GM12864 (cell line): ENCODE data around the gene GTSE1.
A peak's percentile ranks its signal among the peaks of the same experiment; 100 is the strongest.

Source experiments
- DNase-seq: peaks from one replicate; pipeline ENCODE4 v3.0.0-alpha.2; 2011; ENCODE audit warnings: low read depth
- H3K4me3 ChIP-seq: 2 replicates; pipeline ENCODE4 v1.5.1; 2011; ENCODE audit warnings: mild to moderate bottlenecking, low read depth, low read length, control low read depth
- TF ChIP-seq, protein P1 (sequence below): IDR thresholded peaks from 2 replicates; pipeline ENCODE4 v1.5.1; 2011; ENCODE audit warnings: low read depth, mild to moderate bottlenecking, moderate library complexity, low read length, control low read depth, inconsistent platforms; ENCODE audit errors: missing control alignments

GTSE1 gene

DNA sequence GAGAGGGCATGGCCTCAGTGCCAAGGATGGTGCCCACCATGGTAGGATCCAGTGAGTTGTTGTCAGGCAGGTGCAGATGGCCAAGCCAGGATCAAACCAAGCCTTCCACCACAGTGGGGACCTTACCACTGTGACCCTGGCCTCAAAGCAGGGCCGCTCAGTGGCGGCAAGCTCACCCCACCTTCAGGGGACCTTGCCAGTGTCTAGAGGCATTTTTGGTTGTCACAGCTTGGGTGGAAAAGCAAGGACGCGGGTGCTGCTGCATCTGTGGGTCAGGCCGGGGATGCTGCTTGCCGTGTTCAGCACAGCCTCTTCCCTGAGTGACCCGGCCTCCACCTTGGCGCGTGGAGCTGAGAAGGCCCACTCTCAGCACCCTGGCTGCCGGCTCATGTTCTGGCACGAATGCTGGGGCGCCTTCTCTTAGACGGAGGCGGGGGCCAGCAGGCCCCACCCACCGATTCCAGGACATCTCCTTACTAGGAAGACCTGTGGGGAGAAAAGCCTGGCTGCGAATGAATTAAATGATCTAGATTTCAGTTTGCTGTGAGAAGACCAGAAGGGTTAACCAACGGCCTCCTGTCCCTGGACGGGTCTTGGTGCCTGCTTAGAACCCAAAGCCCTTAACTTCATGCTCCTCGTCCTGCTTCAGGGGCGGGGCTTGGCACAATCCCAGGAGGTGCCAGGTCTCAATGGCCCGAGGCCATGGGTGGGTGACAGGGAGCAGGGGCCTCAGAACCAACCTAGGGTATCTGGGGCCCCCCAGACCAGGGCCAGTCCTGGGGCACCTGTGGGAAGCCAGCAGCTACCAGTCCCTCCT, 57.7 kb downstream of the GTSE1 start:
- DNase-seq, result no peak
- no peak overlapping the region for H3K4me3 ChIP-seq
- TF ChIP-seq, protein P1, sequence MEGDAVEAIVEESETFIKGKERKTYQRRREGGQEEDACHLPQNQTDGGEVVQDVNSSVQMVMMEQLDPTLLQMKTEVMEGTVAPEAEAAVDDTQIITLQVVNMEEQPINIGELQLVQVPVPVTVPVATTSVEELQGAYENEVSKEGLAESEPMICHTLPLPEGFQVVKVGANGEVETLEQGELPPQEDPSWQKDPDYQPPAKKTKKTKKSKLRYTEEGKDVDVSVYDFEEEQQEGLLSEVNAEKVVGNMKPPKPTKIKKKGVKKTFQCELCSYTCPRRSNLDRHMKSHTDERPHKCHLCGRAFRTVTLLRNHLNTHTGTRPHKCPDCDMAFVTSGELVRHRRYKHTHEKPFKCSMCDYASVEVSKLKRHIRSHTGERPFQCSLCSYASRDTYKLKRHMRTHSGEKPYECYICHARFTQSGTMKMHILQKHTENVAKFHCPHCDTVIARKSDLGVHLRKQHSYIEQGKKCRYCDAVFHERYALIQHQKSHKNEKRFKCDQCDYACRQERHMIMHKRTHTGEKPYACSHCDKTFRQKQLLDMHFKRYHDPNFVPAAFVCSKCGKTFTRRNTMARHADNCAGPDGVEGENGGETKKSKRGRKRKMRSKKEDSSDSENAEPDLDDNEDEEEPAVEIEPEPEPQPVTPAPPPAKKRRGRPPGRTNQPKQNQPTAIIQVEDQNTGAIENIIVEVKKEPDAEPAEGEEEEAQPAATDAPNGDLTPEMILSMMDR, result no peak

DNA sequence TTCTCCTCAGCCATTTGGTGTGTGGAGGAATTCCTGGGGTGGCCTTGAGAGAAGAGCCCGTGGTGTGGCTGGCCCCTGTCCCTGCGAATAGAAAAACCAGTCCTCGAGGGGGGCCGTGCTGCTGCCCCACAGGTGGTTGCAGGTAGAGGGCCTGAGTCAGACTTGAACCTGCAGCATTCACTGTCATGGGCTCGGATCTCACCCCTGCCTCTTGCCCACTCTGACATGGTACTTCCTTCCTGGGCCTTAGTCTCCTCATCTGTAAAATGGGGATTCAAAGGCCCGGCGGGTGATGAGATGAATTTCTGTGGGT, 58.3 kb downstream of the GTSE1 start:
- TF ChIP-seq, protein P1, result no peak
- no peak for DNase-seq
- H3K4me3 ChIP-seq, result no peak overlapping the region

DNA sequence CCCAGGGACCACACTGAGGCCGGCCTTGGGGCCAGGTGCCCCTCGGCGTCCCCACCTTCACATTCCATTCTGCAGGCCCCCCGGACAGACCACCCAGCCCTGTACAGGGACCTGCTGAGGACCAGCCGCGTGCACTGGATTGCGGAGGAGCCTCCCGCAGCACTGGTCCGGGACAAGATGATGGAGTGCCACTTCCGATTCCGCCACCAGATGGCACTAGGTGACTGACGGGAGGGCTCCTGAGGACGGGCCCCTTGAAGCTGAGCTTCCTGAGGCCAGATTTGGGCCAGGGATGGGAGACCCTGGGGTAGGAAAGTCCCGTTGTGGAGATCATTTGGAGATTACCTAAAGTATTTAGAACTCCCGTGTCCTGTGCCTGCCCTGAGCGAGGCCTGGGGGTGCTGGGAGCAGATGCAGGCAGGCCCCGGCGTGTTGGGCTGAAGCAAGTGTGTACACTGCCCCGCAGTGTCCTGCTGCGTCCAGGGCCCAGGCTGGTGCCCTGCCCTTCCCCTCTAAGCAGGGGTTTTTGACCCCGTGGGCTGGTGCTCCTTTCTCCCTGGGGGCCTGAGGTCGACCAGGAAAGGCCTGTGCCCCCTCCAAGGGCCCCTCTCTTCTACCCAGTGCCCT, 58.8 kb downstream of the GTSE1 start:
- TF ChIP-seq, protein P1, result peak; percentile 84
- H3K4me3 ChIP-seq, result no peak overlapping the region
- no peak for DNase-seq

DNA sequence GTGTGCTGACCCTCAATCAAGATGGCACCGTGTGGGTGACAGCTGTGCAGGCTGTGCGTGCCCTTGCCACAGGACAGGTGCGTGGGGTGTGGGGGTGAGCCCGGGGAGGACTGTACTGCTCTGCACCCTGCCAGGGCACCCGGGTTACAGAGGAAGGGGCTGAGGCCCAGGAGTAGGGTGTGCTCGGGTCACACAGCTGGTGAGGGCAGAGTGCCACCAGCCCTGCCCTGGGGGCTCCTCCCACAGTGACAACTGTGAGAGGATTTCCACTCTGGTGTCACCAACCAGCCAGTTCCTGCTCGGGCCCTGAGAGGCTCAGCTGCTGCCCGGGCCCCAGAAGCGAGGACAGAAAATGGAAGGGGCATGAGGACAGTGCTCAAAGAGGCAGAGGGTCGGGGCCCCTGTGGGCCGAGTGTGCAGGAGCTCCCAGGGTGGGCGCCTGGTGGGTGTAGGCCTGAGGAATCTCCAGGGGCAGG, 59.4 kb downstream of the GTSE1 start:
- TF ChIP-seq, protein P1, result no peak
- no peak for DNase-seq
- no peak overlapping the region for H3K4me3 ChIP-seq

DNA sequence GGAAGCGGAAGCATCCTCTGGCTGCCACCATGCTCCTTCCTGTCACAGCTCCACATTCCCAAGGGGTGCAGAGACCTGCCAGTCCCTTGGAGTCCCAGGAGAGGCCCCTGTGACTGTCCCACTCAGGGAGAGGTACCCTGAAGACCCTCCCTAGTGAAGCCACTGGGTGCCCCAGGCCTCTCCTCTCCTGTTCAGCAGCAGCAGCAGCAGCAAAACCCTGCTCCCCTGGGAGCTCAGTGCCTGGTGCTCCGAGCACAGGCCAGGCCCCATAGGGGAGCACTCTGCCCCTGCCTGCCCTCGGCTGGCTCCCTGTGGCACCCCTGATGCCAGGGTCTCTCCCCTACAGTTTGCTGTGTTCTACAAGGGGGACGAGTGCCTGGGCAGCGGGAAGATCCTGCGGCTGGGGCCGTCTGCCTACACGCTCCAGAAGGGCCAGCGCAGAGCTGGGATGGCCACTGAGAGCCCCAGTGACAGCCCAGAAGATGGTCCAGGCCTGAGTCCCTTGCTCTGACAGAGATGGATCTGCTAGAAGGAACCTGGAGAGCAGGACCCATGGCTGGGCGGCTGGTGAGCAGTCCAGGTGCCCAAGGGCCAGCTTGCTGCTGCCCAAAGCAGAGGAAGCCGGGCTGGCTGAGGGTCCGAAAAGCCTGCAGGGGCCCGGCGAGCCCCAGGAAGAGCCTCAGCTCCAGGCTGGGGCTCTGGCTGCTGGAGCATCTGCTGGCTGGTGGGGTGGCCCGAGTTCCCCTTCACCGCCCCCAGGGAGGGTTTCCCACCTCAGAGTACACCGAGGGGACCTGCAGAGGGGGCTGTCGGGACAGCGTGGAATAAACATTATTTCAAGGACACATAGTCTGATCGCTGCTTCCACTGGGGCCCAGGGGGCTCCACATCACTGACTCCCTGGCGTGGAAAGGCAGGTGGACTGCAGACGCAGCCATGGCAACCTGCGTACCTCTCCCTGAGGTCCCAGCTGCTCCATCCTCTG, 60.1 kb downstream of the GTSE1 start:
- H3K4me3 ChIP-seq, result no peak overlapping the region
- TF ChIP-seq, protein P1, result no peak
- no peak for DNase-seq

DNA sequence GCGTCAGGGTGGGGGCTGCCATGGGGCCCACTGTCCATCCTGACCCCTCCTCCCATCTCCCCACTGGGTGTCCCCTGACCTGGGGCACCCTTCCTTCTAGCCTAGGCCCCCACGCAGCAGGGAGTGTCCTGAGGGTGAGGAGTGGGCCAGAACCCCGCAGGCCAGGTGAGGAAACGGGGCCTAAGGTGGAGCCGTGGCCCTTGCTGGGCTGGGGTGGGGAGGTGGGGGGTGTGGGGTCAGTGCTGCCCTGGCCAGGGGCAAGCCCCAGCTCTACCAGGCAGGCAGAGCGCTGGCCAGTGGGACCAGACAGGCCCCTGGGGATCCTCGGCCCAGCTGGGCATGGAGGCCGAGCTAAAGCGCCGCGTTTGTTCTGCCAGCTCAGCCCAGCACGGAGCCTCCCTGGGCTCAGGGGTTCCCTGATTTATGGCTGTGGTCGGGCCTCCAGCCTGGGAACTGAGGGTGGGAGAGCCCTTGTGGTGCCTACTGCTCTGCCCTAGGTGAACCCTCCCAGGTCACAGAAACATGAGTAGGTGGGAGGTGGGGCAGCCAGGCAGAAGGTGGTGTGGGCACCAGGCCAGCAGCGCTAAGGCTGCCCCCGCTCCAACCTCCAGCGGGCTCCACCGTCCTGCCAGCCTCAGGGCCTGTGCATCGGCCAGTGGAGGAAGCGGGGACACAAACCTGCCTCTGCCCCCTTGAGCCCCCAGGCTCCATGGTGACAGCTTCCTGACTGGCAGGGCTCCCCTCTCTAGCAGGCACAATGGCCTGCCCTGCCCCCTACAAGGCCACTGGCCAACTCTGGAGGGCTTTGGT, 61.2 kb downstream of the GTSE1 start:
- TF ChIP-seq, protein P1, result no peak
- DNase-seq, result no peak
- H3K4me3 ChIP-seq, result no peak overlapping the region
